Measurements from ENCODE around the gene NOP14.

- TF ChIP-seq SUZ12 (IDR thresholded peaks at IDR 0.05) (no peak), SP1 (IDR thresholded peaks at IDR 0.05) (no peak), HDGF (IDR thresholded peaks at IDR 0.05; ENCODE audit: borderline replicate concordance) (no peak), FOXM1 (IDR thresholded peaks at IDR 0.05; ENCODE audit: borderline replicate concordance) (no peak)
Measured at GRCh38 chr4:3011456-3012220, 48.4 kb upstream of the NOP14 start.
